ENCODE results near the gene ANAPC2. TPM values are rescaled to one million over a fixed set of nuclear protein-coding genes. Genes with fewer than 3 reads are reported as not detected.

The ANAPC2 gene
- total RNA-seq, 1 donor = 32.9 TPM

GRCh38 chr9:137211532-137211931 lies 23.2 kb upstream of the ANAPC2 start:
- no peak for TF ChIP-seq CTCF (IDR thresholded peaks at IDR 0.05; ENCODE audit: extremely low read depth, low read depth, low read length)
- Histone ChIP-seq H2AFZ (ENCODE audit: low read length) (no peak overlapping the region), H3K9me3 (ENCODE audit: low read depth, low read length) (no peaks in the 10 kb centered on the region), H3K36me3 (ENCODE audit: insufficient read depth, low read length) (peaks cover 2% of the 10 kb centered on the region), H4K20me1 (ENCODE audit: insufficient read depth, low read length) (no peaks in the 10 kb centered on the region), H3K27ac (ENCODE audit: low read depth, low read length) (no peak overlapping the region), H3K27me3 (ENCODE audit: insufficient read depth, low read length) (no peaks in the 10 kb centered on the region), H3K79me2 (ENCODE audit: insufficient read depth, low read length) (peaks cover 11% of the 10 kb centered on the region), H3K4me2 (ENCODE audit: insufficient read depth, low read length) (no peak overlapping the region), H3K4me1 (ENCODE audit: insufficient read depth, low read length) (peaks cover 4% of the 10 kb centered on the region), H3K4me3 (ENCODE audit: insufficient read depth, low read length) (no peak overlapping the region)
- no peak for DNase-seq (ENCODE audit: insufficient read length, low spot score, missing footprints)

GRCh38 chr9:137206602-137207001 lies 18.2 kb upstream of the ANAPC2 start:
- H3K4me3 ChIP-seq (ENCODE audit: insufficient read depth, low read length) = no peak overlapping the region
- peaks cover 14% of the 10 kb centered on the region for H4K20me1 ChIP-seq (ENCODE audit: insufficient read depth, low read length)
- H3K36me3 ChIP-seq (ENCODE audit: insufficient read depth, low read length) = peaks cover 2% of the 10 kb centered on the region
- TF ChIP-seq CTCF (IDR thresholded peaks at IDR 0.05; ENCODE audit: extremely low read depth, low read depth, low read length) = no peak
- no peaks in the 10 kb centered on the region for H3K27me3 ChIP-seq (ENCODE audit: insufficient read depth, low read length)
- no peak overlapping the region for H2AFZ ChIP-seq (ENCODE audit: low read length)
- H3K79me2 ChIP-seq (ENCODE audit: insufficient read depth, low read length) = peaks cover 55% of the 10 kb centered on the region
- no peaks in the 10 kb centered on the region for H3K9me3 ChIP-seq (ENCODE audit: low read depth, low read length)
- H3K27ac ChIP-seq (ENCODE audit: low read depth, low read length) = no peak overlapping the region
- H3K4me2 ChIP-seq (ENCODE audit: insufficient read depth, low read length) = peak overlapping the region; percentile 91
- no peak for DNase-seq (ENCODE audit: insufficient read length, low spot score, missing footprints)
- peaks cover 24% of the 10 kb centered on the region for H3K4me1 ChIP-seq (ENCODE audit: insufficient read depth, low read length)

GRCh38 chr9:137205126-137206069 lies 17.0 kb upstream of the ANAPC2 start, which contains the start of the genes NDOR1 and TMEM203:
NDOR1 (plus strand) TSS chr9:137205700; CDS start chr9:137205778, 78 bp downstream.
TMEM203 (minus strand) TSS chr9:137205648; CDS start chr9:137205414, 234 bp downstream.
- Histone ChIP-seq H4K20me1 (ENCODE audit: insufficient read depth, low read length) (peaks cover 14% of the 10 kb centered on the region), H3K4me2 (ENCODE audit: insufficient read depth, low read length) (peak within 1 kb of the TSS; percentile 91), H3K4me1 (ENCODE audit: insufficient read depth, low read length) (peaks cover 30% of the 10 kb centered on the region), H3K36me3 (ENCODE audit: insufficient read depth, low read length) (peaks cover 2% of the 10 kb centered on the region), H2AFZ (ENCODE audit: low read length) (peak within 1 kb of the TSS; percentile 86), H3K9me3 (ENCODE audit: low read depth, low read length) (no peaks in the 10 kb centered on the region), H3K27ac (ENCODE audit: low read depth, low read length) (peak within 1 kb of the TSS; percentile 72), H3K79me2 (ENCODE audit: insufficient read depth, low read length) (peaks cover 62% of the 10 kb centered on the region), H3K4me3 (ENCODE audit: insufficient read depth, low read length) (peak within 1 kb of the TSS; percentile 88), H3K27me3 (ENCODE audit: insufficient read depth, low read length) (no peaks in the 10 kb centered on the region)
- DNase-seq (ENCODE audit: insufficient read length, low spot score, missing footprints) = peak; percentile 100
- TF ChIP-seq CTCF (IDR thresholded peaks at IDR 0.05; ENCODE audit: extremely low read depth, low read depth, low read length) = no peak

- H3K36me3 ChIP-seq (ENCODE audit: insufficient read depth, low read length) = peaks cover 2% of the 10 kb centered on the region
- H3K79me2 ChIP-seq (ENCODE audit: insufficient read depth, low read length) = peaks cover 62% of the 10 kb centered on the region
Observed at GRCh38 chr9:137204731-137205125, 16.4 kb upstream of the ANAPC2 start.

More at GRCh38 chr9:137204731-137205125, 16.4 kb upstream of the ANAPC2 start:
- H3K4me1 ChIP-seq (ENCODE audit: insufficient read depth, low read length) = peaks cover 30% of the 10 kb centered on the region
- H3K4me2 ChIP-seq (ENCODE audit: insufficient read depth, low read length) = peak overlapping the region; percentile 91
- H3K4me3 ChIP-seq (ENCODE audit: insufficient read depth, low read length) = peak overlapping the region; percentile 88
- H3K27ac ChIP-seq (ENCODE audit: low read depth, low read length) = peak overlapping the region; percentile 72
- TF ChIP-seq CTCF (IDR thresholded peaks at IDR 0.05; ENCODE audit: extremely low read depth, low read depth, low read length) = no peak
- DNase-seq (ENCODE audit: insufficient read length, low spot score, missing footprints) = no peak
- peaks cover 14% of the 10 kb centered on the region for H4K20me1 ChIP-seq (ENCODE audit: insufficient read depth, low read length)
- peak overlapping the region; percentile 86 for H2AFZ ChIP-seq (ENCODE audit: low read length)
- H3K9me3 ChIP-seq (ENCODE audit: low read depth, low read length) = no peaks in the 10 kb centered on the region
- H3K27me3 ChIP-seq (ENCODE audit: insufficient read depth, low read length) = no peaks in the 10 kb centered on the region

Measured in osteoblast (primary cell).